K562 (cell line): Measurements from ENCODE around the gene CEACAM21. TPM values are rescaled to one million over a fixed set of nuclear protein-coding genes. Genes with fewer than 3 reads are reported as not detected.

ENCODE experiments used
- ATAC-seq: fragments of 200-7000 bp; cut with Tn5 transposase; 3 replicates; pipeline ENCODE4 v1.9.1; 2020; ENCODE audit warnings: moderate library complexity
- BruUV-seq: library from RNA; stranded (reverse); fragments of 400-500 nt; replicated peaks from 2 replicates; lab custom pipeline; 2021; lab: Mats Ljungman, UMichigan
- CTCF ChIA-PET: fragments of 300-600 bp; formaldehyde crosslinking; extraction: SDS; loops from one replicate; lab custom pipeline; 2021; ENCODE audit warnings: low intra/inter-chr PET ratio; lab: Yijun Ruan, JAX
- POLR2A ChIA-PET: fragments of 300-600, 350-650 bp; sonication (Branson Sonifier 250); formaldehyde crosslinking; extraction: SDS; loops from one replicate; lab custom pipeline; 2021; ENCODE audit warnings: antibody characterized with exemption, inconsistent platforms; lab: Yijun Ruan, JAX
- DNase-seq, 4 experiments: peaks; one replicate each; pipeline versions ENCODE4 v3.0.0 to v3.0.0-alpha.2; 2011 to 2018; ENCODE audit warnings: low spot score in 3 of 4, mixed read lengths in 3 of 4; ENCODE audit errors: extremely low read depth in 1 of 4
- FAIRE-seq: peaks from 2 replicates; lab custom pipeline; 2011; peaks lifted over from hg19 to GRCh38; lab: Jason Lieb, UNC
- H2AFZ ChIP-seq: 2 replicates; pipeline ENCODE4 v1.6.0; 2011; ENCODE audit warnings: low read depth, low read length, control low read depth, inconsistent platforms
- H3K27ac ChIP-seq: fragments of 200-600 bp; 3 replicates; pipeline ENCODE4 v1.8.0; 2011; ENCODE audit warnings: low read depth, mild to moderate bottlenecking, control low read depth, inconsistent platforms, low read length, moderate library complexity, mixed read lengths; ENCODE audit errors: extremely low read depth
- H3K27me3 ChIP-seq, 2 experiments: fragments of 300-600 bp in 1 of 2; 2 replicates in 1 of 2; 3 replicates in 1 of 2; pipeline versions ENCODE4 v1.6.0 to v1.8.0; 2011; ENCODE audit warnings: inconsistent platforms in 2 of 2, low read length in 2 of 2, mild to moderate bottlenecking in 1 of 2, mixed read lengths in 1 of 2, moderate library complexity in 1 of 2; ENCODE audit not compliant: control insufficient read depth in 2 of 2, insufficient read depth in 2 of 2
- H3K36me3 ChIP-seq: fragments of 300-600 bp; 3 replicates; pipeline ENCODE4 v1.8.0; 2011; ENCODE audit warnings: mild to moderate bottlenecking, low read length, inconsistent platforms; ENCODE audit not compliant: control insufficient read depth, insufficient read depth
- H3K4me1 ChIP-seq, 2 experiments: fragments of 200-600 bp in 1 of 2; replicated peaks in 1 of 2; 2 replicates in 1 of 2; 3 replicates in 1 of 2; pipeline versions ENCODE4 v1.5.1 to v1.8.0; 2011; ENCODE audit warnings: inconsistent platforms in 2 of 2, low read length in 2 of 2, mild to moderate bottlenecking in 1 of 2, mixed read lengths in 1 of 2, moderate library complexity in 1 of 2; ENCODE audit not compliant: control insufficient read depth in 2 of 2, insufficient read depth in 2 of 2
- H3K4me2 ChIP-seq: 2 replicates; pipeline ENCODE4 v1.6.1; 2011; ENCODE audit warnings: low read length, control low read depth, inconsistent platforms, mixed read lengths; ENCODE audit not compliant: insufficient read depth
- H3K4me3 ChIP-seq: fragments of 200-600 bp; sonication (generic), shearing (Covaris generic); 2 replicates; pipeline ENCODE4 v1.5.1; 2016; ENCODE audit warnings: control low read depth, inconsistent platforms
- H3K79me2 ChIP-seq: fragments of 200-600 bp; 3 replicates; pipeline ENCODE4 v1.8.0; 2011; ENCODE audit warnings: low read length, inconsistent platforms; ENCODE audit not compliant: control insufficient read depth, insufficient read depth
- H3K9ac ChIP-seq, 2 experiments: 2 replicates each; pipeline versions ENCODE4 v1.6.0 to v1.6.1; 2011; ENCODE audit warnings: low read depth in 2 of 2, low read length in 2 of 2, control low read depth in 1 of 2, inconsistent platforms in 1 of 2, mild to moderate bottlenecking in 1 of 2, mixed read lengths in 1 of 2; ENCODE audit not compliant: insufficient read depth in 1 of 2
- H3K9me1 ChIP-seq: one replicate; pipeline ENCODE4 v1.6.0; 2011; ENCODE audit warnings: inconsistent platforms, mild to moderate bottlenecking, low read length, moderate library complexity; ENCODE audit not compliant: control insufficient read depth, insufficient read depth
- H3K9me3 ChIP-seq: replicated peaks from 2 replicates; pipeline ENCODE4 v1.5.1; 2011; ENCODE audit warnings: low read depth, low read length, inconsistent platforms; ENCODE audit not compliant: control insufficient read depth, insufficient read depth
- H4K20me1 ChIP-seq: replicated peaks from 2 replicates; pipeline ENCODE4 v1.6.1; 2011; ENCODE audit warnings: low read length, inconsistent platforms, mixed read lengths; ENCODE audit not compliant: control insufficient read depth, insufficient read depth
- REST ChIP-seq, 2 experiments: fragments of 450-650 bp; formaldehyde crosslinking in 1 of 2; IDR thresholded peaks; 2 replicates each; pipeline versions ENCODE4 v1.4.0 to v1.6.1; 2014 to 2020; ENCODE audit warnings: mild to moderate bottlenecking in 2 of 2, borderline replicate concordance in 1 of 2, low read depth in 1 of 2
- TGIF2 ChIP-seq: sonication (generic); formaldehyde crosslinking; IDR thresholded peaks from 2 replicates; pipeline ENCODE4 v1.8.1; 2022; ENCODE audit warnings: mild to moderate bottlenecking, missing genetic modification reagents, moderate library complexity
- WGBS: fragments of 100-300 bp; shearing (Covaris generic); methylation state at CpG from one replicate; pipeline ENCODE4 v1.1.6; 2016; ENCODE audit warnings: low coverage, mixed read lengths; ENCODE audit not compliant: insufficient coverage; ENCODE audit errors: missing lambda C conversion rate; 5-methylcytosine and 5-hydroxymethylcytosine counted together
- in situ Hi-C: fragments of 300-500 bp; cut with MboI; formaldehyde crosslinking; loops from 4 replicates; pipeline ENCODE4 v1.15.0; 2018; ENCODE audit warnings: inconsistent platforms, mixed read lengths
- intact Hi-C: fragments of 100-400 bp; cut with micrococcal nuclease; formaldehyde crosslinking; loops from 2 replicates; pipeline ENCODE4 v1.14.2; 2022
- polyA plus RNA-seq, 8 experiments: library from polyadenylated mRNA; depleted of rRNA in 4 of 8; stranded (reverse) in 5 of 8; unstranded in 3 of 8; fragments of >200 nt; fragmentation: Nextera tagmentation in 2 of 8; fragmentation: Illumina TruSeq in 1 of 8; extraction: Ambion mirVana in 2 of 8; extraction: Trizol in 1 of 8; gene quantifications; 2 replicates each; pipeline versions ENCODE4 v1.2.1 to v1.2.3, GENCODE V29; 2011 to 2014; ENCODE audit warnings: inconsistent platforms in 1 of 8, missing spikeins in 1 of 8
- total RNA-seq, 7 experiments: library from RNA; depleted of rRNA in 6 of 7; stranded (reverse); fragments of >200 nt in 6 of 7; fragmentation: Illumina TruSeq in 2 of 7; extraction: Trizol in 2 of 7; gene quantifications; 2 replicates each; pipeline versions ENCODE4 v1.2.1 to v1.2.3, GENCODE V29; 2011 to 2021; ENCODE audit warnings: low replicate concordance in 1 of 7

CEACAM21 gene
- total and polyA plus RNA-seq, 9 of the 15 experiments (the other 6 are each of a cell fraction or from before 2014, with no cell fraction given) = 0.06 to 0.40 (median 0.18) TPM; not detected in 1

- WGBS = 13% methylated on average over 42 of the region's 59 CpGs
- Histone ChIP-seq H3K36me3 (no peaks in the 10 kb centered on the region), H4K20me1 (peaks cover 5% of the 10 kb centered on the region; the same call in 1 of the 2 replicates), H3K79me2 (no peaks in the 10 kb centered on the region), H3K27me3 (peaks cover 9 to 25% of the 10 kb centered on the region in 2 experiments; a peak in 3 of 5 replicates), H3K9me3 (no peaks in the 10 kb centered on the region), H3K9ac (no peak overlapping the region), H3K4me1 (peaks cover 0 to 9% of the 10 kb centered on the region in 2 experiments; a peak in 2 of 5 replicates), H3K27ac (no peak overlapping the region), H3K4me2 (no peak overlapping the region), H2AFZ (no peak overlapping the region), H3K9me1 (no peaks in the 10 kb centered on the region), H3K4me3 (no peak overlapping the region)
- CTCF ChIA-PET = no interaction called here
- intact Hi-C loops = loop anchor here (10.0 kb wide), 1 partner anchor 240 kb away; no protein-coding TSS in a partner anchor
- POLR2A ChIA-PET = interaction anchor here (0.7 kb wide), 1 partner anchor 370 kb away, joined by 3 read pairs; no protein-coding TSS in a partner anchor
- BruUV-seq = no TSS peak
- FAIRE-seq = no peak
- DNase-seq = no peak
- no peak for TF ChIP-seq TGIF2 (CRISPR knock-in tag)
- peak; percentile 28; the same call in 1 of the 2 replicates for TF ChIP-seq REST (IDR thresholded peaks at IDR 0.05; ENCODE audit: borderline replicate concordance)
- no peak for TF ChIP-seq REST (CRISPR knock-in tag; IDR thresholded peaks at IDR 0.05; ENCODE audit: low read depth)
- ATAC-seq = no peak
- in situ Hi-C loops = loop anchor here (25.0 kb wide), 1 partner anchor 252 kb away; the partner anchor contains the start of gene CCDC97
Observed at GRCh38 chr19:41564515-41565378, 11.2 kb upstream of the CEACAM21 start.
